Osteoblast (primary cell): ENCODE measurements around the gene BOLA2B. TPM values are rescaled to one million over a fixed set of nuclear protein-coding genes. Genes with fewer than 3 reads are reported as not detected.
"Not testable (repeated sequence)": the region's sequence is repeated elsewhere in the genome, so short reads cannot be mapped to it uniquely, and the experiment has no call there.

Experiments
- DNase-seq: peaks from one replicate; pipeline ENCODE4 v3.0.0; 2011; ENCODE audit warnings: low spot score, mixed read lengths; ENCODE audit not compliant: insufficient read length; ENCODE audit errors: missing footprints
- H2AFZ ChIP-seq: 2 replicates; pipeline ENCODE4 v1.6.0; 2011; ENCODE audit warnings: mild to moderate bottlenecking, low read length
- H3K27ac ChIP-seq: 2 replicates; pipeline ENCODE4 v1.5.1; 2011; ENCODE audit warnings: mild to moderate bottlenecking, low read depth, low read length, moderate library complexity
- H3K27me3 ChIP-seq: 2 replicates; pipeline ENCODE4 v1.6.0; 2012; ENCODE audit warnings: mild to moderate bottlenecking, control low read depth, inconsistent platforms, low read length, moderate library complexity; ENCODE audit not compliant: insufficient read depth
- H3K36me3 ChIP-seq: 2 replicates; pipeline ENCODE4 v1.5.1; 2011; ENCODE audit warnings: mild to moderate bottlenecking, low read length, control low read depth, moderate library complexity; ENCODE audit not compliant: insufficient read depth
- H3K4me1 ChIP-seq: 2 replicates; pipeline ENCODE4 v1.5.1; 2011; ENCODE audit warnings: mild to moderate bottlenecking, low read length, control low read depth, moderate library complexity; ENCODE audit not compliant: insufficient read depth
- H3K4me2 ChIP-seq: 2 replicates; pipeline ENCODE4 v1.6.0; 2011; ENCODE audit warnings: mild to moderate bottlenecking, low read length; ENCODE audit not compliant: insufficient read depth
- H3K4me3 ChIP-seq: fragments of 200-600 bp; sonication (generic); 3 replicates; pipeline ENCODE4 v1.5.1; 2012; ENCODE audit warnings: mild to moderate bottlenecking, low read length, inconsistent platforms; ENCODE audit not compliant: insufficient read depth
- H3K79me2 ChIP-seq: 2 replicates; pipeline ENCODE4 v1.6.0; 2012; ENCODE audit warnings: mild to moderate bottlenecking, low read length, control low read depth, inconsistent platforms; ENCODE audit not compliant: insufficient read depth
- H3K9me3 ChIP-seq: 2 replicates; pipeline ENCODE4 v1.5.1; 2011; ENCODE audit warnings: low read depth, low read length, control low read depth
- H4K20me1 ChIP-seq: 2 replicates; pipeline ENCODE4 v1.6.0; 2012; ENCODE audit warnings: mild to moderate bottlenecking, low read length, control low read depth; ENCODE audit not compliant: insufficient read depth
- CTCF ChIP-seq: IDR thresholded peaks from 2 replicates; pipeline ENCODE4 v1.5.1; 2011; ENCODE audit warnings: mild to moderate bottlenecking, low read depth, low read length, moderate library complexity; ENCODE audit errors: extremely low read depth
- total RNA-seq: library from RNA; depleted of rRNA; stranded (reverse); fragments of >200 nt; gene quantifications from 2 replicates; pipeline ENCODE4 v1.2.3, GENCODE V29; 2012

The BOLA2B gene
- total RNA-seq, 1 donor: 64.8 TPM

DNA sequence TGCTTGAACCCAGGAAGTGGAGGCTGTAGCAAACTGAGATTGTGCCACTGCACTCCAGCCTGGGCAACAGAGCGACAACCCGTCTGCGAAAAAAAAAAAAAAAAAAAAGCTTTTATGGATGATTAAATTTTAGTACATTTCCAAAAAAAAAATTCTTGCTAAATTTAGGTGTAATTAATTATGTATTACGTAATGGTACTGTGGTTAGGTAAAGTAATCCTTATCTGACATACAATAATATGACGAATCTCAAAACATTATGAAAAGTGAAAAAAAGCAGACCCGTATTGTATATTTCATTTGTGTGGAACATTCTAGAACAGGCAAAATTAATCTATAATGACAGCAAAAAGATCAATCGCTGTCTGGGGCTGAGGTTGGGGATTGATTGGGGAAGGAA lies 20.4 kb downstream of the BOLA2B start:
- no peaks in the 10 kb centered on the region for H3K36me3 ChIP-seq
- no peak for TF ChIP-seq CTCF
- no peaks in the 10 kb centered on the region for H3K4me1 ChIP-seq
- H2AFZ ChIP-seq: no peak overlapping the region
- H3K27ac ChIP-seq: no peak overlapping the region
- H3K27me3 ChIP-seq: no peaks in the 10 kb centered on the region
- no peak overlapping the region for H3K4me2 ChIP-seq
- no peaks in the 10 kb centered on the region for H3K79me2 ChIP-seq
- no peak overlapping the region for H3K4me3 ChIP-seq
- no peak for DNase-seq
- H4K20me1 ChIP-seq: no peaks in the 10 kb centered on the region
- H3K9me3 ChIP-seq: no peaks in the 10 kb centered on the region

- H2AFZ ChIP-seq, H3K4me1 ChIP-seq: not testable (repeated sequence)
These were observed 23.3 kb downstream of the BOLA2B start for GRCh38 chr16:30170145-30170544.

DNA sequence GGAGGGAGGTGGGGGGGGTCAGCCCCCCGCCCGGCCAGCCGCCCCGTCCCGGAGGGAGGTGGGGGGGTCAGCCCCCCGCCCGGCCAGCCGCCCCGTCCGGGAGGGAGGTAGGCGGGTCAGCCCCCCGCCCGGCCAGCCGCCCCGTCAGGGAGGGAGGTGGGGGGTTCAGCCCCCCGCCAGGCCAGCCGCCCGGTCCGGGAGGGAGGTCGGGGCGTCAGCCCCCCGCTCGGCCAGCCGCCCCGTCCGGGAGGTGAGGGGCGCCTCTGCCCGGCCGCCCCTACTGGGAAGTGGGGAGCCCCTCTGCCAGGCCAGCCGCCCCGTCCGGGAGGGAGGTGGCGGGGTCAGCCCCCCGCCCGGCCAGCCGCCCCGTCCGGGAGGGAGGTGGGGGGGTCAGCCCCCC lies 24.1 kb downstream of the BOLA2B start:
- not testable (repeated sequence) for H3K27me3 ChIP-seq, H2AFZ ChIP-seq, H3K9me3 ChIP-seq, H3K27ac ChIP-seq, H3K4me1 ChIP-seq, H3K4me2 ChIP-seq, DNase-seq, H3K4me3 ChIP-seq, H3K36me3 ChIP-seq, H4K20me1 ChIP-seq, H3K79me2 ChIP-seq

More at GRCh38 chr16:30170145-30170544, 23.3 kb downstream of the BOLA2B start:
- not testable (repeated sequence) for DNase-seq, H3K9me3 ChIP-seq, H4K20me1 ChIP-seq, H3K4me2 ChIP-seq, H3K27ac ChIP-seq, H3K27me3 ChIP-seq, H3K36me3 ChIP-seq, H3K4me3 ChIP-seq, H3K79me2 ChIP-seq

DNA sequence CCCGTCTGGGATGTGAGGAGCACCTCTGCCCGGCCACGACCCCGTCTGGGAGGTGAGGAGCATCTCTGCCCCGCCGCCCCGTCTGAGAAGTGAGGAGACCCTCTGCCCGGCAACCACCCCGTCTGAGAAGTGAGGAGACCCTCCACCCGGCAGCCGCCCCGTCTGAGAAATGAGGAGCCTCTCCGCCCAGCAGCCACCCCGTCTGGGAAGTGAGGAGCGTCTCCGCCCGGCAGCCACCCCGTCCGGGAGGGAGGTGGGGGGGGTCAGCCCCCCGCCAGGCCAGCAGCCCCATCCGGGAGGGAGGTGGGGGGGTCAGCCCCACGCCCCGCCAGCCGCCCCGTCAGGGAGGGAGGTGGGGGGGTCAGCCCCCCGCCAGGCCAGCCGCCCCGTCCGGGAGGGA lies 24.7 kb downstream of the BOLA2B start:
- H3K9me3 ChIP-seq, H3K36me3 ChIP-seq, H3K79me2 ChIP-seq, H3K4me3 ChIP-seq, H3K4me1 ChIP-seq, H4K20me1 ChIP-seq, H3K27me3 ChIP-seq, DNase-seq, H2AFZ ChIP-seq, H3K4me2 ChIP-seq, H3K27ac ChIP-seq: not testable (repeated sequence)

GRCh38 chr16:30166202-30166902 lies 27.1 kb downstream of the BOLA2B start:
- no peaks in the 10 kb centered on the region for H3K4me1 ChIP-seq
- no peaks in the 10 kb centered on the region for H3K36me3 ChIP-seq
- H3K79me2 ChIP-seq: no peaks in the 10 kb centered on the region
- TF ChIP-seq CTCF: no peak
- H4K20me1 ChIP-seq: no peaks in the 10 kb centered on the region
- H3K4me2 ChIP-seq: no peak overlapping the region
- H3K9me3 ChIP-seq: no peaks in the 10 kb centered on the region
- H3K4me3 ChIP-seq: no peak overlapping the region
- peak; percentile 15 for DNase-seq
- no peak overlapping the region for H2AFZ ChIP-seq
- H3K27ac ChIP-seq: no peak overlapping the region
- no peaks in the 10 kb centered on the region for H3K27me3 ChIP-seq
